HG03097 (cell line): ENCODE measurements around the gene AASDH.

Source experiments
- ATAC-seq: cut with Tn5 transposase; IDR thresholded peaks from one replicate; pipeline ENCODE4 v1.9.1; 2021; ENCODE audit not compliant: unreplicated experiment, low FRiP score

AASDH gene

GRCh38 chr4:56317749-56318148, 69.5 kb downstream of the AASDH start:
- ATAC-seq = no peak

- ATAC-seq = no peak
Measured at GRCh38 chr4:56316011-56316650, 71.2 kb downstream of the AASDH start.

GRCh38 chr4:56315543-56315942, 71.7 kb downstream of the AASDH start:
- ATAC-seq = no peak

GRCh38 chr4:56315041-56315440, 72.2 kb downstream of the AASDH start:
- no peak for ATAC-seq

- no peak for ATAC-seq
Measured at GRCh38 chr4:56314207-56314915, 72.9 kb downstream of the AASDH start.

- no peak for ATAC-seq
Measured at GRCh38 chr4:56313132-56313531, 74.2 kb downstream of the AASDH start.

GRCh38 chr4:56311299-56311975, 75.9 kb downstream of the AASDH start:
- no peak for ATAC-seq

GRCh38 chr4:56310401-56311125, 76.7 kb downstream of the AASDH start:
- ATAC-seq = no peak

GRCh38 chr4:56308384-56308783, 78.9 kb downstream of the AASDH start:
- no peak for ATAC-seq

GRCh38 chr4:56307423-56307822, 79.9 kb downstream of the AASDH start:
- ATAC-seq = no peak

GRCh38 chr4:56305390-56305789, 81.9 kb downstream of the AASDH start:
- ATAC-seq = no peak

- no peak for ATAC-seq
Measured at GRCh38 chr4:56303921-56304320, 83.4 kb downstream of the AASDH start.

- ATAC-seq = no peak
Measured at GRCh38 chr4:56302760-56303159, 84.5 kb downstream of the AASDH start.

- ATAC-seq = no peak
Measured at GRCh38 chr4:56301997-56302496, 85.2 kb downstream of the AASDH start.

GRCh38 chr4:56301181-56301996, 85.9 kb downstream of the AASDH start:
- ATAC-seq = no peak

GRCh38 chr4:56298236-56298635, 89.1 kb downstream of the AASDH start:
- no peak for ATAC-seq

GRCh38 chr4:56297776-56298175, 89.5 kb downstream of the AASDH start:
- ATAC-seq = no peak

- no peak for ATAC-seq
Measured at GRCh38 chr4:56296526-56296925, 90.8 kb downstream of the AASDH start.

GRCh38 chr4:56293121-56293520, 94.2 kb downstream of the AASDH start:
- no peak for ATAC-seq

GRCh38 chr4:56289934-56290333, 97.4 kb downstream of the AASDH start:
- no peak for ATAC-seq
